ENCODE measurements around the gene GRK7.
"Not testable (repeated sequence)": the region's sequence is repeated elsewhere in the genome, so short reads cannot be mapped to it uniquely, and the experiment has no call there.

GRK7 gene

GRCh38 chr3:141796889-141797781 lies 33.9 kb downstream of the GRK7 start:
- DNase-seq, result peak; percentile 53

GRCh38 chr3:141797819-141798447 lies 34.7 kb downstream of the GRK7 start:
- peak; percentile 34 for DNase-seq

DNA sequence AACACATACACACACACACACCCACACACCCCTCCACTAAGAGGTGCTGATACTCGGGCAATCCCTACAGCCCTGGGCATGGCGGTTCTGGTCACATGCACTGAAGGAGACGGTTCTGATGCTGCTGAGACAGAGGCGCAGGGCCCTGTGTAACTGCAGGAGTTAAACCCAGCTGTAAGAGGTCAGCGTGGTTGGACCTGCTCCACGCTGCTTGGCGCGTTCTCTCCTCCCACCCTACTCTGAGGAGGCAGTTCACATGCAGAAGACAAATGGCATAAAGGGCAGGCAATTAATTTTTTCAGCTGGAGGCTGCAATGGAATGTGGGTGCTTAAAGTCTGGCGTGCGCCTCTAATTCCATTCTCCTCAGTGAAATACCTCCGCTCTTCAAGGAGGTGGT lies 35.2 kb downstream of the GRK7 start:
- DNase-seq, result no peak

GRCh38 chr3:141802316-141803077 lies 39.3 kb downstream of the GRK7 start:
- DNase-seq, result no peak

- DNase-seq, result not testable (repeated sequence)
These were observed 40.3 kb downstream of the GRK7 start for GRCh38 chr3:141803538-141803937.

DNA sequence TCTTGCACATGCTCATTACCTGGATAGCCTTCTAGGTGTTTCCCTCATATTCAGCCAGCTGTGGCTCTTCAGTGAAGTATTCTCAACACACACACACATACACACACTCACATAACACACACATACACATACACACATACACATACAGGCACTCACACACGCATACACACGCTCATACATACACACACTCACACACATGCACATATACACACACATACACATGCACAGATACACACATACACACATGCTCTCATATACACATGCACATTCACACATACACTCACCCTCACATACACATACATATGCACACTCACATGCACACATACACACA lies 41.2 kb downstream of the GRK7 start:
- DNase-seq, result no peak

DNA sequence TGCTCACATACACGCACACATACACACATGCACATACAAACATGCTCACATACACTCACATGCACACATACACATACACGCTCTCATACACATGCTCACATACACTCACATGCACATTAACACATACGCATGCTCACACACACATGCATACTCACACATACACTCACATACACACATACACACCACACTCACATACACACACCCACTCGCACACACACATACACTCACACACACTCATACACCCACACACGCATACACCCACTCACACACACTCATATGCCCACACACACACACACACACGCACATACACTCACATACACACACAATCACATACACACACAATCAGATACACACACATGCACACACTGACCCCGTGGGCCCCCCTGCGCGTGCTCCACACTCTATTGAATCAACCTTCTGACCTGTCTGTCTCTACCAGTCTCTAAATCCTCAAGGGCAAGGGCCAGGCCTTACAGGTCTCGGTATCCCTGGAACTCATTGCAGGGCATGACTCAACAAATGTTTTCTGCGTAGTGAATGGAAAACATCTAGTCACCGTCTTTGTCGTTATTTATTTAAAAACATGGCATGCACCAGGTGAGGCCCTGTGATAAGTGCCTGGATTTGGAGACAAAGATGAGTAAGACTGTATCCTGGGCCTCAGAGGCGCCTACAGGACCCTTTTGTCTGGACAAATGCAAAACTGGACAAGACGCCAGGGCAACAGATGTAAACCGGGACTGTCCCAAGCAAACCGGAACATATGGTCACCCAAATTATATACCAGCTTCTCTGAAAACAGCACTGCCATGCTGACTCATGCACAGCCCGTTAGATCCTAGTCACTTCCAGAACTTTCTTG lies 41.8 kb downstream of the GRK7 start:
- DNase-seq, result no peak

GRCh38 chr3:141807277-141808033 lies 44.2 kb downstream of the GRK7 start:
- DNase-seq, result no peak

GRCh38 chr3:141808586-141808985 lies 45.4 kb downstream of the GRK7 start:
- no peak for DNase-seq

- DNase-seq, result no peak
These were observed 47.0 kb downstream of the GRK7 start for GRCh38 chr3:141810161-141810560.

- DNase-seq, result no peak
These were observed 48.1 kb downstream of the GRK7 start for GRCh38 chr3:141811348-141811747.

GRCh38 chr3:141812084-141812483 lies 48.9 kb downstream of the GRK7 start:
- no peak for DNase-seq

- no peak for DNase-seq
These were observed 49.4 kb downstream of the GRK7 start for GRCh38 chr3:141812586-141812985.
